Activated naive CD4-positive, alpha-beta T cell treated with anti-CD3 and anti-CD28 coated beads for 36 hours (primary cell): ENCODE results near the gene TET2. TPM values are rescaled to one million over a fixed set of nuclear protein-coding genes. Genes with fewer than 3 reads are reported as not detected.

Experiments used
- CTCF ChIA-PET: fragments of 350-600 bp; sonication (Branson Sonifier 250); formaldehyde crosslinking; loops from one replicate; lab custom pipeline; 2021; ENCODE audit warnings: antibody characterized with exemption; lab: Charles Lee
- DNase-seq: peaks from one replicate; pipeline ENCODE4 v3.0.0-alpha.2; 2020
- H3K27ac Mint-ChIP-seq: one replicate; pipeline ENCODE4 v1.8.0; 2021; ENCODE audit warnings: mild to moderate bottlenecking, mixed read lengths
- H3K27me3 Mint-ChIP-seq: one replicate; pipeline ENCODE4 v1.8.0; 2021; ENCODE audit warnings: low read depth, mixed read lengths
- H3K36me3 Mint-ChIP-seq: one replicate; pipeline ENCODE4 v1.8.0; 2021; ENCODE audit warnings: low read depth, mixed read lengths
- H3K4me1 Mint-ChIP-seq: one replicate; pipeline ENCODE4 v1.8.0; 2021; ENCODE audit warnings: low read depth, mixed read lengths
- H3K4me3 Mint-ChIP-seq: one replicate; pipeline ENCODE4 v1.8.0; 2021; ENCODE audit warnings: mild to moderate bottlenecking, moderate library complexity, mixed read lengths
- H3K9me3 Mint-ChIP-seq: one replicate; pipeline ENCODE4 v1.8.0; 2021; ENCODE audit warnings: mixed read lengths
- intact Hi-C: fragments of 100-400 bp; cut with micrococcal nuclease; formaldehyde crosslinking; loops from one replicate; pipeline ENCODE4 v1.15.1; 2023
- total RNA-seq, 2 experiments: library from RNA; stranded (reverse); gene quantifications; one replicate each; pipeline ENCODE4 v1.2.3, GENCODE V29; 2021

TET2 gene
- total RNA-seq, 2 experiments from 2014 or later, result 36.0 to 36.1 TPM

DNA sequence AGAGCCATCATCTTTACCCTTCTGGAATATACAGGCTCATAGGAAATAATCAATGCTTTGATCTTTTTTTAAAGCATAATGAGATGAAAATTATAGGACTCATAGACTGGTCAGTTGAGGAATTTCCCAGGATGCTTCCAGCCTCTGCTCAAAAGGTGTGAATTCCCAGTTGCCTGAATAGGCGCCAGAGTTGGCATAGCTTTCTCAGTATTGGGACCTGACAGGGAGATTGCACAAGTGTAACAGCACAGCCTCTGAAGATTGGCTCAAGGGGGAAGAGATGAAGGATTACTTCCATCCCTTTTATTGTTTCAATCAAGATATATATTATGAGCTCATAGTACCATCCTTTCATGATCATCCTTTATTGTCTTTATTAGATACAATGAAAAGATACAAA is 17.9 kb downstream of the TET2 start:
- CTCF ChIA-PET, result no interaction called here
- no peak for DNase-seq
- Mint-ChIP-seq H3K4me1 (peaks cover 29% of the 10 kb centered on the region), H3K4me3 (no peak overlapping the region), H3K27ac (no peak overlapping the region), H3K9me3 (peaks cover 4% of the 10 kb centered on the region), H3K36me3 (peaks cover 27% of the 10 kb centered on the region), H3K27me3 (no peaks in the 10 kb centered on the region)
- intact Hi-C loops, result no loop called here

DNA sequence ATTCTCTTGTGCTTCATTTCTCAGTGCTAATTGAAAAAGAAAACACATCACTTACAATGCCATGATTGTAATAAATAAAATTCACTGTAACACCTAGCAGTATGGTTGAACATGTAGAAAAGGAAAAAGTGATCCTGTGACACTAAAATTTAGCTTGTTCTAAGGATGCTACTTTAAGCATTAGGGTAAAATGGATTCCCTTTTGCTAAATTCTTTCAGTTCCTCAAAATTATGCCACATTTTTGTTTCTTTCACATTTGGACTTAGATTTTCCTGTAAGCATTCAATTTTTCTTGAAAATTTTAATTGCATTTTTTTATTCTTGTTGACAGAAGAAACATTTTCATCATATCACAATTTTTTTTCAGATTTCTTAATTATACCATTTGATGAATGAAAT is 19.4 kb downstream of the TET2 start:
- no peak overlapping the region for H3K27ac Mint-ChIP-seq
- CTCF ChIA-PET, result no interaction called here
- H3K9me3 Mint-ChIP-seq, result peaks cover 4% of the 10 kb centered on the region
- DNase-seq, result no peak
- intact Hi-C loops, result loop anchor here (2.0 kb wide), 1 partner anchor 15 kb away; no protein-coding TSS in a partner anchor
- no peaks in the 10 kb centered on the region for H3K27me3 Mint-ChIP-seq
- peaks cover 35% of the 10 kb centered on the region for H3K36me3 Mint-ChIP-seq
- H3K4me3 Mint-ChIP-seq, result no peak overlapping the region
- peaks cover 27% of the 10 kb centered on the region for H3K4me1 Mint-ChIP-seq

DNA sequence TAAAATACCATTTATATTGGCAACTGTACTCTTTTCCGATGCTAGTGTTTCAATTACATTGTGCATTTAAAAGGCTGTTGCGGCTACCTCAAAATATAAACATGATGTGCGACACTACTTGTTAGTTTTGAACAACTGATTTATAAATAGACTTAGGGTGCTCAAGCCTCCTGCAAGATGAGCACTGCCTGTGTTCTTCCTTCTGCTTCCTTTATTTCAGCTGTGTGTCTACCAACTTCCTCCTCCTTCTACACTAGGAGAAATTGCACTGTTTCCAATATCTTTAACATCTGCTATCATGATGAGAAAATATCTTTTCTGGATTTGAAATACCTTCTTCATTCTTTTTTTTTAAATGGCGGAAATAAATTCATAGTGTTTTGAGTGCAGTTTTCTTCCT is 24.0 kb downstream of the TET2 start:
- Mint-ChIP-seq H3K27me3 (no peaks in the 10 kb centered on the region), H3K36me3 (peaks cover 50% of the 10 kb centered on the region), H3K27ac (no peak overlapping the region), H3K9me3 (peaks cover 4% of the 10 kb centered on the region), H3K4me3 (no peak overlapping the region), H3K4me1 (peaks cover 24% of the 10 kb centered on the region)
- CTCF ChIA-PET, result no interaction called here
- intact Hi-C loops, result no loop called here
- no peak for DNase-seq

DNA sequence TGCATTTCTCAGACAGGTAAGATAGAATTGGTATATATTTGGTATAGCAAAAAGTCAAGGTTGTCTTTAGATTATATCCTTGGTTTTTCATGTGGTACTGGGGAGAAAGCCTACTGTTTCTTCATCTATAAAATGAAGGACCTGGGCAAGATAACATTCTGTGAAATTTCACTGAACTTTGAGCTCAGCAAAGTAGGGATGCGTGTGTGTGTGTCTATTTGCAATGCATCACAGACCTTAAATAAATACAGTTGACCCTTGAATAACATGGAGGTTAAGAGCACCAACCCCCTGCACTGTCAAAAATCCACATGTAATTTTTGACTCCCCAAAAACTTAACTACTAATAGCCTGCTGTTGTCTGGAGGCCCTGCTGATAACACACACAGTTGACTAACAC is 25.2 kb downstream of the TET2 start:
- CTCF ChIA-PET, result no interaction called here
- peaks cover 59% of the 10 kb centered on the region for H3K36me3 Mint-ChIP-seq
- intact Hi-C loops, result no loop called here

GRCh38 chr4:105174098-105174497 is 27.4 kb downstream of the TET2 start:
- Mint-ChIP-seq H3K4me3 (no peak overlapping the region), H3K9me3 (peaks cover 11% of the 10 kb centered on the region), H3K27me3 (no peaks in the 10 kb centered on the region), H3K27ac (no peak overlapping the region), H3K4me1 (peaks cover 36% of the 10 kb centered on the region), H3K36me3 (peaks cover 51% of the 10 kb centered on the region)
- intact Hi-C loops, result no loop called here
- no peak for DNase-seq
- CTCF ChIA-PET, result no interaction called here

More for the DNA sequence above, 25.2 kb downstream of the TET2 start:
- peaks cover 28% of the 10 kb centered on the region for H3K4me1 Mint-ChIP-seq
- DNase-seq, result no peak
- no peaks in the 10 kb centered on the region for H3K27me3 Mint-ChIP-seq
- H3K27ac Mint-ChIP-seq, result no peak overlapping the region
- no peak overlapping the region for H3K4me3 Mint-ChIP-seq
- H3K9me3 Mint-ChIP-seq, result peaks cover 7% of the 10 kb centered on the region

DNA sequence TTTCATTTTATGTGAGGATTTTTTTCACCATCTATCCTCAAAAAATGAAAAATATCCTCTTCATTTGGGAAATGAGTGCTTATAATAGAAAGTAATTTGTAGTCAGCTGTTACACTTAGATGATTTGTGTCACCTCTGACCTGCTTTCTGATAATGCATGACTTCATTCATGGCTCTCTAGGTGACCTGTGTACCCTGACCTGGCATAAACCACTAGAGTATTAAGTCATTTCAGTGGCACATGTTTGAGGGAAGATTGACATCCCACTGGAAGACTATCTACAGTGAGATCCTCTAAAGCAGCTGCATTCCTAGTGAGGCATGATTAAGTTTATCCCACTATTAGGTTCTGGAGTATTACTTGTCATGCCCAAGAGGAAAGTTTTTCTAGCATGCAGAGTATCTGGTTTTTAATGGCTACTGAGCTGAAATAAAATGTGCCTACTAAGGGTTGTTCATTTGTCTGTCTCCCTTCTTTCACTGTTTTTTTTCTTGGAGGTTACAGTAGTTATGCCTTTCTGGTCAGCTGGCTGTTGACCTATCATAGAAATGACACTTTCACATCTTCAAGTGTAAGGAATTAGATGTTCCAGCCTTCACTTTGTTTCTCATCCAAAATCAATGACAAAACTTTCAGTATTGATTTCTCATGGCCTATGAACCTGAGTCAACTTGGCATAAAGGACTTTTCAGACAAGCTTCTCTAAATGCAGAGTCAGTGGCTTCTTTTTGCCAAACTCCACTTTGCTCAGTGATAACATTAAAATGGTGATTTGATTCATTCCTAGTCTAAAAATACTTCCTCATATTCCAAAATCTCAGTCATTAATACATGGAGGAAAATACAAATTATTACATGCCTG is 33.1 kb downstream of the TET2 start:
- H3K9me3 Mint-ChIP-seq, result peaks cover 7% of the 10 kb centered on the region
- H3K27me3 Mint-ChIP-seq, result no peaks in the 10 kb centered on the region
- CTCF ChIA-PET, result interaction anchor here (0.6 to 0.7 kb wide), 2 partner anchors 269 to 485 kb away, joined by 3 to 4 read pairs; no protein-coding TSS in a partner anchor
- no peak overlapping the region for H3K27ac Mint-ChIP-seq
- peaks cover 51% of the 10 kb centered on the region for H3K4me1 Mint-ChIP-seq
- DNase-seq, result no peak
- H3K36me3 Mint-ChIP-seq, result peaks cover 29% of the 10 kb centered on the region
- intact Hi-C loops, result loop anchor here (1.0 to 5.0 kb wide), 3 partner anchors 12 to 38 kb away; no protein-coding TSS in a partner anchor
- H3K4me3 Mint-ChIP-seq, result no peak overlapping the region

GRCh38 chr4:105181259-105181658 is 34.6 kb downstream of the TET2 start:
- H3K4me1 Mint-ChIP-seq, result peaks cover 60% of the 10 kb centered on the region
- no peak overlapping the region for H3K27ac Mint-ChIP-seq
- no peak for DNase-seq
- peaks cover 7% of the 10 kb centered on the region for H3K9me3 Mint-ChIP-seq
- peaks cover 17% of the 10 kb centered on the region for H3K36me3 Mint-ChIP-seq
- intact Hi-C loops, result no loop called here
- CTCF ChIA-PET, result no interaction called here
- H3K27me3 Mint-ChIP-seq, result no peaks in the 10 kb centered on the region
- H3K4me3 Mint-ChIP-seq, result no peak overlapping the region

DNA sequence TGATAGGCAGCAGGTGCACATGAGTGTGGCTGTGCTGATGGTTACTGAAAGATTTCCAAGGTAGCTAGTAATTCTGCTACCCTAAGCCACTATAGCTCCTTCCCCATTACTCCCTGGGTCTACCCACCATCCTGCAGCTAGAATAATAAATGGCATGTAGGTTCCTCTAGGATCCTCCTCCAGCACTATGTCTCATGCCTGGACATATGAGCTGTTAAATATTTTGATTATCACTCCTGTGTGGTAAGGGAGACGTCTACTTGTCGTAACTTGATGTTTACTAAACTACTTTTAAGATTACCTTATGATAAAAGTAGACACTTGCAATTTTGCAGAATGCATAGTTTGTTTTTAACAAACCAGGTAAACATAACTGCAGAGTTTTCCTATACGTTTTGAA is 35.5 kb downstream of the TET2 start:
- Mint-ChIP-seq H3K36me3 (peaks cover 9% of the 10 kb centered on the region), H3K27me3 (no peaks in the 10 kb centered on the region), H3K27ac (no peak overlapping the region), H3K4me3 (no peak overlapping the region), H3K9me3 (peaks cover 2% of the 10 kb centered on the region), H3K4me1 (peaks cover 59% of the 10 kb centered on the region)
- DNase-seq, result no peak
- CTCF ChIA-PET, result no interaction called here
- intact Hi-C loops, result no loop called here

DNA sequence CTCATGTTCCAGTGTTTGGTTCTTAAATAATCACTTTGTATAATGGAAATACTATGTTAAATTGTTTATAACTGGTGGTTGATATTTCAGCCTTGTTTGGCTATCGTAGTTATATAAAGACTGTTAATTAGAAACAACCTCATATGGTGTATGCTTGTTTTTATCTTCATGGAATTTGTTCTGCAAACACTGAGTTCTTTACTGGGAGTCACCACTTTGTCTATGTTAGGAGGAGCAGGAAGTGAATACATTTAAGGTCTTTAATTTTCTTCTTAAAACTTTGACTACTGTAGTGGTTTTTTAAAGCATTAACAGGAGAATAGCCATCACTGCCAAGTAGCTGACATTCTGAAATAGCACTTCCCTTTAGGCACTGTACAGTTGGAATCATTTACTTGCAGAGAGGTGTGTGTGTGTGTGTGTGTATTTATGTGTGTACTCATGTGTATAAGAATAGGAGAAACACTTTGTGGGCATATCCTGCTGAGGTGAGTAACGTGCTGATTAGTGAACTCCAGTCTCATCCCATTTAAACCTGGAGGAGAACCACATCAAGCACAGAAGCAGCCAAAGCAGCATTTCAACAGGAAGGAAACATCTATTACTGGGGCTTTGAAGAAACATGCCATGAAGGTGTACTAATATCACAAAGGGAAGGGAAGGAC is 37.8 kb downstream of the TET2 start:
- Mint-ChIP-seq H3K9me3 (no peaks in the 10 kb centered on the region), H3K36me3 (peaks cover 7% of the 10 kb centered on the region), H3K4me3 (no peak overlapping the region), H3K27me3 (no peaks in the 10 kb centered on the region), H3K4me1 (peaks cover 60% of the 10 kb centered on the region), H3K27ac (no peak overlapping the region)
- intact Hi-C loops, result no loop called here
- CTCF ChIA-PET, result no interaction called here
- DNase-seq, result no peak

- CTCF ChIA-PET, result no interaction called here
- H3K27me3 Mint-ChIP-seq, result no peaks in the 10 kb centered on the region
- intact Hi-C loops, result no loop called here
- H3K4me1 Mint-ChIP-seq, result peaks cover 68% of the 10 kb centered on the region
- DNase-seq, result no peak
- H3K9me3 Mint-ChIP-seq, result no peaks in the 10 kb centered on the region
- H3K27ac Mint-ChIP-seq, result peak overlapping the region; percentile 62
- no peak overlapping the region for H3K4me3 Mint-ChIP-seq
- peaks cover 10% of the 10 kb centered on the region for H3K36me3 Mint-ChIP-seq
Measured at GRCh38 chr4:105186701-105187161, 40.1 kb downstream of the TET2 start.

GRCh38 chr4:105189855-105190650 is 43.4 kb downstream of the TET2 start:
- peak overlapping the region; percentile 25 for H3K27ac Mint-ChIP-seq
- no peak overlapping the region for H3K4me3 Mint-ChIP-seq
- H3K4me1 Mint-ChIP-seq, result peaks cover 79% of the 10 kb centered on the region
- no peaks in the 10 kb centered on the region for H3K9me3 Mint-ChIP-seq
- no peak for DNase-seq
- H3K36me3 Mint-ChIP-seq, result peaks cover 20% of the 10 kb centered on the region
- intact Hi-C loops, result loop anchor here (2.0 to 5.0 kb wide), 2 partner anchors 223 to 262 kb away; no protein-coding TSS in a partner anchor
- CTCF ChIA-PET, result no interaction called here
- H3K27me3 Mint-ChIP-seq, result no peaks in the 10 kb centered on the region
